Mucosa of descending colon (tissue), 3 donors: Measurements from ENCODE around the gene KLHL11. TPM values are rescaled to one million over a fixed set of nuclear protein-coding genes. Genes with fewer than 3 reads are reported as not detected.

Experiments used
- ATAC-seq: fragments of 200-7000 bp; cut with Tn5 transposase; one replicate; pipeline ENCODE4 v1.9.1; 2020; ENCODE audit warnings: mild to moderate bottlenecking, moderate library complexity
- DNase-seq, 3 donors: peaks; one replicate each; pipeline ENCODE4 v3.0.0-alpha.2; 2020
- H3K36me3 ChIP-seq: fragments of 200-600 bp; one replicate; pipeline ENCODE4 v1.8.0; 2021; ENCODE audit warnings: low read depth, mild to moderate bottlenecking
- H3K4me1 ChIP-seq: fragments of 200-600 bp; one replicate; pipeline ENCODE4 v1.8.0; 2021; ENCODE audit warnings: low read depth, mild to moderate bottlenecking
- H3K4me3 ChIP-seq: fragments of 200-600 bp; one replicate; pipeline ENCODE4 v1.8.0; 2021; ENCODE audit warnings: mild to moderate bottlenecking
- H3K9me3 ChIP-seq: fragments of 200-600 bp; one replicate; pipeline ENCODE4 v1.8.0; 2021; ENCODE audit warnings: mild to moderate bottlenecking
- CTCF ChIP-seq: fragments of 200-600 bp; IDR thresholded peaks from one replicate; pipeline ENCODE4 v1.8.0; 2022; ENCODE audit warnings: antibody characterized with exemption, mild to moderate bottlenecking
- intact Hi-C, 2 donors: fragments of 100-400 bp; cut with DNase I in 1 of 2; cut with micrococcal nuclease in 1 of 2; formaldehyde crosslinking; loops; one replicate each; pipeline versions ENCODE4 v1.11.0 to v1.11.1; 2022; cut with DNase I, micrococcal nuclease
- long read RNA-seq, 2 donors: library from polyadenylated mRNA; unstranded; transcript quantifications; one replicate each; pipeline ENCODE4 v2.0.0, GENCODE V29; 2019 to 2021
- total RNA-seq, 3 donors: library from RNA; stranded (reverse); fragmentation: NEBNext Ultra II Directional in 2 of 3; extraction: Animal tissue kit (Norgen Biotek cat#: 25700) in 2 of 3; gene quantifications; one replicate each; pipeline versions ENCODE4 v1.2.1 to v1.2.4, GENCODE V29; 2021 to 2023
- donor health status: DM: no; HTN: no; CAD: no; lungs with moderate emphysema.
- donor health status: DM: no; HTN: no; CAD: no.
- donor health status: DM: no; HTN: yes; CAD: no.

Gene KLHL11
- total RNA-seq: 10 to 100 TPM in 1 of 3 donors, 1 to 10 TPM in 2; 7.6 to 14.7 (median 8.5) TPM
- long read RNA-seq, donor 1, partial matches to known transcripts: 0 of 2 reads
- long read RNA-seq, donor 1, other reads (novel, unspliced or antisense): 0 of 2 reads
- long read RNA-seq, donor 2: 0 reads

- no peak for TF ChIP-seq CTCF
- H3K4me3 ChIP-seq: peak within 1 kb of the TSS; percentile 71
- H3K4me1 ChIP-seq: peaks cover 13% of the 10 kb centered on the region
- ATAC-seq: peak; percentile 99
- H3K9me3 ChIP-seq: no peaks in the 10 kb centered on the region
- peak; percentile 92 to 93 (median 92) for DNase-seq
- intact Hi-C loops: no loop called here
- no peaks in the 10 kb centered on the region for H3K36me3 ChIP-seq
Observed at GRCh38 chr17:41864836-41865595, at the start of gene KLHL11. KLHL11 (minus strand) TSS chr17:41865423; CDS start chr17:41865370, 53 bp downstream.

GRCh38 chr17:41915020-41915419 lies 49.8 kb upstream of the KLHL11 start:
- ATAC-seq: no peak
- Histone ChIP-seq H3K36me3 (no peaks in the 10 kb centered on the region), H3K4me1 (peaks cover 24% of the 10 kb centered on the region), H3K9me3 (no peaks in the 10 kb centered on the region), H3K4me3 (no peak overlapping the region)
- no peak for DNase-seq
- intact Hi-C loops: no loop called here
- TF ChIP-seq CTCF: no peak

GRCh38 chr17:41914358-41914766 lies 49.1 kb upstream of the KLHL11 start:
- no peak for ATAC-seq
- no peak for TF ChIP-seq CTCF

GRCh38 chr17:41913798-41914197 lies 48.6 kb upstream of the KLHL11 start:
- DNase-seq (no peak), ATAC-seq (no peak)
- no peak overlapping the region for H3K4me3 ChIP-seq
- no peaks in the 10 kb centered on the region for H3K9me3 ChIP-seq
- intact Hi-C loops: no loop called here
- no peak for TF ChIP-seq CTCF
- H3K4me1 ChIP-seq: peaks cover 18% of the 10 kb centered on the region
- no peaks in the 10 kb centered on the region for H3K36me3 ChIP-seq

More at GRCh38 chr17:41914358-41914766, 49.1 kb upstream of the KLHL11 start:
- H3K4me1 ChIP-seq: peaks cover 19% of the 10 kb centered on the region
- H3K4me3 ChIP-seq: no peak overlapping the region
- DNase-seq: peak in 1 of 3 donors; percentile 39
- H3K36me3 ChIP-seq: no peaks in the 10 kb centered on the region
- intact Hi-C loops: no loop called here
- no peaks in the 10 kb centered on the region for H3K9me3 ChIP-seq

- ATAC-seq (no peak), DNase-seq (no peak)
- Histone ChIP-seq H3K4me3 (no peak overlapping the region), H3K9me3 (no peaks in the 10 kb centered on the region), H3K4me1 (peaks cover 18% of the 10 kb centered on the region), H3K36me3 (no peaks in the 10 kb centered on the region)
- no peak for TF ChIP-seq CTCF
- intact Hi-C loops: no loop called here
Observed at GRCh38 chr17:41912925-41913324, 47.7 kb upstream of the KLHL11 start.
